HL-60/S4 treated with retinoic acid at 250 ng/mL for 4 days and 3 days (cell line): ENCODE measurements around the gene RAD51B.

ENCODE experiments used
- in situ Hi-C: fragments of 300-500 bp; cut with MboI; formaldehyde crosslinking; loops from 2 replicates; pipeline ENCODE4 v1.7.0; 2022; ENCODE audit warnings: low sequenced_read_pairs

Gene RAD51B

DNA sequence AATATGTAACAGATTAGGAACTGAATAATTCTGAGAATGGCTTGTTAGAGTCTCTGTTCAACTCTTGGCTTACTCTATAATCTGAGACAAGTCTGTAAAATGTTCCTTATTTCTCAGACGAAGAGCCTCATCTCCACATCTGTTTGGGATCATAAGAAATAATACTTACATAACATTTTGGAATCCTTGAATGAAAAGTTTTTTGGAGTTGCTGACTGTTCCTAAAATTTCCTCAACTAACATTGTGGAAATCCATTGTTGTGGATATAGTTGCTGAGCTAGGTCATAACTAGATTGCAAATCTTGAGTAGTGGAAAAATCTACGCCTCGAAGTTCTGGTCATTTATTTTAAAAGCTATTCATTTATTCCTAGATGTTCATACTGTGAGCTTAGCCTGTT lies 570.4 kb downstream of the RAD51B start:
- in situ Hi-C loops = no loop called here

DNA sequence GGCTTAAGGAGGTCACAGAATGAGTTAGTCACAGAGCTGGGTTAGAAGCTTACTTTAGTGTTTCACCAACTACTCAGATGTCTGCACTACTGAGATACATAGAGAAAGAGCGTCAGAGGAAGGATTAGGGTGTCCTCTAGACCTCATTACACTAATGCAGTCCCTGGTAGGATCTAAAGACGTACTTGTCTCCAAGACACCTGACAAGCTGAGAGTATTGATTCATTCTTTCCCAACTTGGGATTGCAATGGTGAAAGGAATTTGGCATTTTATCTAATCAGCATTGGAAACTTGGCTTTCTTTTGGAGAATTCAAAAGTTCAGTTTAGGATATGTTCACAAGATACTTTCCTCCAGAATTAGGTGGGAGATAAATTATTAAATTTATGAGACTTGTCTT lies 571.2 kb downstream of the RAD51B start:
- in situ Hi-C loops = no loop called here

DNA sequence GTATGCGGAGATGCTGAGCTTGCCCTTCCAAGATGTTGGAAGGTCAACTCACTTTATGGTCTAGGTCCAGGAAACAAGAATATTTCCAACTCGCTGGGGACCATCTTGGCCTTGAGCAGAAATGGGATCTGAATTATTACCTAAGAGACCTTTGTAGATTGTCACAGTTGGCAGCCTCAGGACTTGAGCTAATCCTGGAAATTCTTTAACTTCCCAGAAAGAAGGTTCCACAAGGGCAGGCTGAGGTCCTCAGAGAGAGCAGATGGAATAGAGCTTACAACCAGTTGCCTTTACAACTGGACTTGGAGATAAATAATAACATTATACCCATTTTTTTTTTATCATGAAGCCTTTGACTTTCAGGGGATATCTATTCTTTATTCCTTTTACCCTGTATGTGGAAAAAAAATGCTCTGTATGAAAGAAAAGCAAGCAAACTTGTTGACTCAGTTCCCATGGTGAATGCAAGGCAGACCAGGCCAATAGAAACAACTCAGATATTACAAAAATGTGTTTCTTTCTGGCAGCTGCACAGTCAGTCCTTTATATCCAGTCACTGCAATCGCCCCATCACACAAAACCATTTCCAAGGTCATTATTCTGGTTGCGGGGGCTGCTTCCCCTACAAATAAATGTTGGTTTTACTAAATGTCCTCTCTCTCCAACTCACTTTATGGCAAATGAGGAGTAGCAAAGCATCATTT lies 571.9 kb downstream of the RAD51B start:
- in situ Hi-C loops = no loop called here

DNA sequence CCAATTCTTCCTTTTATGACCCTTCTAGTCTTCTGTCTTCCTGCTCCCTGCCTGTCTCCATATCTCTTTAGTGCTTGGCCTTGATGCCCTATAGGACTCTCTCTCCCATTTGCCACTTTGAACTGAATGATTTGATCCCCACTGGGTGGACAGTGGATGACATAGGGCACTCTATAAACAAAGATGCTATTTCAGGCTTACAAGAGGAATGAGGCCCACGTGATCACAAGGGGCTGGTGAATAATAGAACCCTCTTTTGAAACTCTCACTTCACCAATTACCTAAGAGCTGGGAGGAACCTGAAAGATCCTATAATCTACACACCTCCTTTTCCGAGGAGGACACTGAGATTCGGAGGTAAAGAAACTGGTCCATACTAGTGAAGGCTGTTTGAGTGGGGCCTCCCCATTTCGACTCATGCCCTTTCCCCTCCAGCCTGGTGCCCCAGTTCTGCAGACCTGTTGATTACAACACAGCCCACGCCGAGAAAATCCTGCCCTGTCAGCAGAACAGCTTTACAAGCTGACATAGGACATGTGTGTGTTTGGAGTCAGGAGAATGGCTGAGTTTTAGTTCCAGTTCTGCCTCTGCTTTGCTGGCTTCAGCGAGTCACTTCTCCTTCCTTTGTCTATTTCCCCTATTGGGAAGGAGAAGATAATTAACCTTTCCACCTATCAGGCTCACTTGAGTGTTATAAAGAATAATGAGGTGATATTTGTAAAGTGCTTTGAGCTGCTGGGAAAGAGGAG lies 573.0 kb downstream of the RAD51B start:
- in situ Hi-C loops = no loop called here

DNA sequence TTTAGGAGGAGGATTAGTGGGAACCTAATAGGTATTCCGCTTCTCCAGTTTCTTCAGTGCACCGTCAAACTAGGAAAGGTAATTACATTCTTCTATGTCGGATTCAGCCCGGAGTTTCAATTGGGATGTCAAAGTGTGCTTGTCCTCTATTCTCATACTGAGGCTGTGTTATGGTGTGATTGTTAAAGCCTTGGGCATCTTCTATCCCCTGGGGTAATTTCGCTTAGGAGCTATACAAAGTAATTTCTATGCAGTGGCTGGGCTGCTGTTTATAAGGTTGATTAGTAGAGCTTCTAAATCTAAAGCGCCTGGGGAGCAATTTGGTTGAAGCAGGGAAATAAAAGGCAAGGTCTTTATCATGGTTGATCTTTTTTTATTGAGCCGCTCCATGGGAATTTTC lies 573.7 kb downstream of the RAD51B start:
- in situ Hi-C loops = no loop called here

DNA sequence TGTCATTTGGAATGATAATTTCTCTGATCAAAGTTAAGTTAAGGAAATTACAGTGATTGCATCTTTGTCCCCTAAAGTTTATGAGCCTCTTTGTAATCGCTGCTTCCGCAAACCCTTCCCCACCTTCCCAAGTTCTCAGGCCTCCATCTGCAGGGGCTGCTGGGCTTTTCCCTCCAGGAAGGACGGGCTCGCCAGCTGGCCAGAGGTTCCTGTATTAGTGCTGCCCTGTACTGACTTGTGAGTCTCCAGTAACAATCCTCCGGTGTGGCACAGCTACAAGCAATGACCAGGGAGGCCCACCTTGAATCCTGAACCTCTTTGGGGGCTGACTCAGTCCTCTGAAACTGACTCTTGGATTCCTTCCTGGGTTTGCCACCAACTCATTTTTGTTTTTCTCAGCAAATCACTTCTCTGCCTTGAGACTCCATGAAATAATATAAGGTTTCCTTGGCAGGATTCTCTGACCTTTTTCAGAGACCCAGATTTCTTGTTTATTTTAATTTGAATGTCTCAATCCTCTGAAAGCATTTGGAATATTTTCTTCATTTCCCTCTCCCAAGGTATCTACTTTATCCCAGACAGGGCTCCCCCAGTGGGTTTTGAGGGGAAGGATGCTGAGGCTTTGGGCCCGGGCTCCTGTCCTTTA lies 574.7 kb downstream of the RAD51B start:
- in situ Hi-C loops = no loop called here

DNA sequence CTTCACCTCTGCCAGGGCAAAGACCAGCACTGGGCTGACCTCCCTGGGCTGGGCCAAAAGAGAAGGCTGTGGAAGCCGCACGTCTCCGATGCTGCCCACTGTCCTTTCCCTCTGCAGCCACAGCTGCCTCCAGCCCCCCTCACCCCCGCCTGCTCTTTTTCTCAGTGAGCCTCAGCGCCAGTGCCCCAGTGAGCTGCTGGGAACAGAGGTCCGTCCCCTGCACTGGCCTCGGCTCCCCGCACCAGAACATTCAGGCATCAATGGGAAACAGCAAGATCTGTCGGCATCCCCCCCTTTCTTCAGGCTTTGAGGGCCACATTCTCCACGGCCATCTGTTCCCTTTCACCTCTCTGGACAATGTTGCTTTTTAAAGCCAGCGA lies 575.2 kb downstream of the RAD51B start:
- in situ Hi-C loops = no loop called here

DNA sequence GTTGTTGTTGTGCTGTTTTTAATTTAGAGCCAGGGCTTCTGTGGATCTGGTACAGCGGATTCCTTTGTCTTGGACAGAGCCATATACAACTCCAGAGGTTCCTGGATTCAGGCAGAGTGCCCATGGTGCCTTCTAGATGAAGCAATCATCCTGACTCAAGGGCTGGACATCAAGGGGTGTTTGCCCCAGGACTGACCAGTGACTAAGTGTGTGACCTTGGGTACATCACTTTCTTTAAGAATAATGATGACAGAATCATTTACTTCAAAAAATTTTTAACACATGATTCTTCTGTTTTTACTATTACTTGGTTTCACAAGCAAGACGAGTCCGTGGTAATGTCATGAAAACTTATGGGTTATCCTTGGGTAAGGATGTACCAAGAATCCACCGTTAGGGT lies 576.0 kb downstream of the RAD51B start:
- in situ Hi-C loops = no loop called here

DNA sequence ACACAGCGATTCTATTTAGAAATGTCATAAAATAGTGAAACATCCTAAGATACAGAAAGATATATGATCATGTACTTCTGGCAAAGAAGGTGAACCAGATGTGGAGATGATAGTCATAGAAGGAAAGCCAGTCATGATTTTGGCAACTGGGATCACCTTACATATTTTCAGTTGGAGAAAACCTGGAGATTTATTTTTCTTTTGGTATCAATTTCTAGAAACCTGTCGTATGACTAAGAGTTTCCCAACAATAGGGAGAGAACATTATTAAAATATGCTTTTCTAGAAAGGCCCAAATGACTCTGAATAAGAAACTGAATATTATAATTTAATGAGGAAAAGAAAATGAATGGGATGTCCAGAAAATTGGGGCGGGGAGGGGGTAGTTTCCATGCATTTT lies 576.9 kb downstream of the RAD51B start:
- in situ Hi-C loops = no loop called here

DNA sequence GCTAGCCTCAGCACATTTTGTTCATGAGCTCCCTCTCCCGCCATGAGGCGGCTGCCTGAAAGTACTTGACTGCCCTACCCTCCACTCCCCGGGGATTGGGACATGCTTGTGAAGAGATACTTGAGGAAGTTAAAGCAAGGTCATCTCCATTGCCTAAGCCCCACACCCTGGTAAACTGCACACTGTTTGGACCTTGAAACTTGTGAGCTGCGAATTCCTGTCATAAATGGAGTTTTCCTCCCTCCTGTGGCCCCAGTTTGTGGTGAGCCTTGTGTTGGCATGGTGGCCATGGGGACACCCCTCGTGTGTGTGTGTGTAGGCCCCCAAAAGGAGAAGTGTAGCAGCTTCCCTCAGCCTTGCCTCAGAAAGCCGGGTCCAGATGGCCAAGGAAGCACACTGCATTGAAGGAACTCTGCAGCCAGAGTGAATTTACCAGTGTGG lies 577.8 kb downstream of the RAD51B start:
- in situ Hi-C loops = no loop called here

DNA sequence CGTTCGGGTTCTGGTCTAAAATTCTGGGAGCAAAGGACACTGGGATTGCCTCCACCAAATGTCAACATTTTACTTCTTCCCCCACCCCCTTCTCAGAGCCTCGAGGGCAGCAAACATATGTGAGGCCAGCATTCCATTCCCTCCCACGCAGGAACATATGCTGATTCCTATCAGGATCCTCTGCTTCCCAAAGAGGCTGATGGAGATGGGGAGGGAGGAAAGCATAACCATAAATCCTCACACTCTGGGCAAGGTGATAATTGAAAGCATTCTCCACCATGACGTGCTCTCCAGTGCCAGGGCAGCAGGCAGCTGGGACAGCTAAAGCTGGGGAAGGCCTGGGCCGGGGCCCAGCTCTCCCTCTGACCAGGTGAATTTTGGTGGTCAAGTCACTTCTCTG lies 578.2 kb downstream of the RAD51B start:
- in situ Hi-C loops = no loop called here

DNA sequence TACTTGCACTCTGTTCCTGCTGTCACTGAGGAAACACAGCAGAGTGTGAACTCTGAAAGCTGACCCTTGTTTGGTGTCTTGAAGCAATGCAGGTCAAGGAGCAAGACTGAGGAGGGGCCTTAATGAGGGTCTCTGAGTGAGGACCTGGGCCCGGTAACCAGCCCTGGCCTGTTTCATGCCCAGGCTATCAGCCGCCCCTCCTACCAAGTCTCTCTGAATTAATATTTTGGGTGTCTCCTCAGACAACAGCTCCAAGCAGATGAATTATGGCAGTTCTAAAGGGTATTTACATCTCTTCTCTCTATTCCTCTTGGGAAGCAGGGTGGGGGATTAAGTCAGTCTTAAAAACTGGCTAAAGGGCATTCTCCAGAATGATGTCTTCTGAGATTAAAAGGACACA lies 578.8 kb downstream of the RAD51B start:
- in situ Hi-C loops = no loop called here

DNA sequence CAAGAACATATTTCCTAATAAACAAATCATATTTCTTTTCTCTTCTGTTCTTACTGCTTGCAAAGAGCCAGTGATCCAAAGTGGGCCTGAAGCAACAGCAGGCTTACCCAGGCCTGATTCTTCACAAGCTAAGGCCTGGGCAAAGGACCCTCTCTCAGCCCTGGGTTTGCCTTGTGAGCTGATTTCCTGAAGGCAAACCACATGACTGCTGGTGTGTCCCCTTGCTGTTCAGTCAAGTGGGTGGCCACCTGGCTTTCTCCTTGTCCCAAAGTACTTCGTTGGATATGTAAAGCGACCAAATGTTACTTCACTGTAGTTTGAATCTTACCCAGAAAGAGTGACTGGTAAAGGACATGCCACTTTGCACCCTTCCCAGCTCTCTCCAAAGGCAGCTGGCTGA lies 580.4 kb downstream of the RAD51B start:
- in situ Hi-C loops = no loop called here

DNA sequence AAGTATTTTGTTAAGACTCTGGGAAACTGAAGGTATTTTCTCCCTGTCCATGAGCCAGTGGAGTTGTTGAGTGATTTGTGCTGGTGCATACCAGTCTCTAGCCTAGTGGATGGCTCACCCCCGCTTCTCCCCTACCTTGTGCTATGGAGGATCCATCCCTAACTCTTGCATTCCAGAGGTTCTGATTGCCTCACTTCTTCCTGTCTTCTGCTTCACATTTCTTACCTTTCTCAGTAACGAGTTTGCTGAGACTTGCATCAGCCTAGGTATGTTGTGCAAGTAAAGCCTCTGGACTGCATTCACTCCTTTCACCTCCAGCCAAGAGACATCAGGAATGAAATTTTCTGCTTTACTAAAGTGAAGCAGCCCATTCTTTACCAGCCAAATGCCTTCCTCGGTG lies 581.7 kb downstream of the RAD51B start:
- in situ Hi-C loops = no loop called here

DNA sequence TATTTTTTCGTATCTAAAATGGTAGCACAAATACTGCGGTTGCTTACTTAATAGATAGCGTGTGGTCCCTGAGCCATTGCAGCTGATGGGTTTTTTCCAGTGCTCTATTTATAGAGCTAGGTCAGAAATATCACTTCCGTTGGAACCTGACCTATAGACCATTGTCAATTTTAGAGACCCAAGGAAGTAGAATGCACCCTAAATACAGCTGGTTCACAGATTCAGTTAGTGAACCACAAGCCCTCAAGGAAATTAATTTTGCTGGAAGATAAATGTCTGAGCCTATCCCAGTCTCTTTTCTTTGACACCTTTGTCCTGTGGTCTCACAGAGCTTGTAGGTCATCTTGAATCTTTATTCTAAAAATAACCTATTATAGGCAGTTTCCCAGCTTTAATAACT lies 582.3 kb downstream of the RAD51B start:
- in situ Hi-C loops = no loop called here

DNA sequence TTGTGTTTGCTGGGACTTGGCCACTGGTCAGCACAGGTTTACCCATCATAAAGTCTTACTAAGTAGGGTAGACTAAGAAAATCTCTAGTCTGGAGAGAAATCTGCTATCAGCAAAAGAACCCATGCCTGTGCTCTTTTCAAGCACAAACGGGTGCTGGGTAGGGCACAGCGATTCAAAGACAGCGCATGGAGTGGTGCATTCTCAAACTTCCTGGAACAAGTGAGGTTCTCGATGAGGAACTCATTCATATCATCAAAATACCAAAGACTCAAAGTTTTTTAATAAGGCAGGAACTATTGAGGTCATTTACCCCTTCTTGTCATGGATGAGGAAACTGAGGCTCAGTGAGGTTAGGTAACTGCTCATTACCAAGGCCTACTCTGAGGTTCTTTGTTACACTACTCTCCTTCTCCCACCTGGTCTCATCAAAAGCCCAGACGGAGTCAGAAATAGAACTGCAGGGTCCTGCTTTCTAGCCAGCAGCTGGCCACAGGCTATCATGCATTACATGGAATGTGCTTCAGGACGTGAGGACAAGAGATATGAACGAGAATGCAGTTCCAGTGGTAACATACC lies 583.0 kb downstream of the RAD51B start:
- in situ Hi-C loops = no loop called here

DNA sequence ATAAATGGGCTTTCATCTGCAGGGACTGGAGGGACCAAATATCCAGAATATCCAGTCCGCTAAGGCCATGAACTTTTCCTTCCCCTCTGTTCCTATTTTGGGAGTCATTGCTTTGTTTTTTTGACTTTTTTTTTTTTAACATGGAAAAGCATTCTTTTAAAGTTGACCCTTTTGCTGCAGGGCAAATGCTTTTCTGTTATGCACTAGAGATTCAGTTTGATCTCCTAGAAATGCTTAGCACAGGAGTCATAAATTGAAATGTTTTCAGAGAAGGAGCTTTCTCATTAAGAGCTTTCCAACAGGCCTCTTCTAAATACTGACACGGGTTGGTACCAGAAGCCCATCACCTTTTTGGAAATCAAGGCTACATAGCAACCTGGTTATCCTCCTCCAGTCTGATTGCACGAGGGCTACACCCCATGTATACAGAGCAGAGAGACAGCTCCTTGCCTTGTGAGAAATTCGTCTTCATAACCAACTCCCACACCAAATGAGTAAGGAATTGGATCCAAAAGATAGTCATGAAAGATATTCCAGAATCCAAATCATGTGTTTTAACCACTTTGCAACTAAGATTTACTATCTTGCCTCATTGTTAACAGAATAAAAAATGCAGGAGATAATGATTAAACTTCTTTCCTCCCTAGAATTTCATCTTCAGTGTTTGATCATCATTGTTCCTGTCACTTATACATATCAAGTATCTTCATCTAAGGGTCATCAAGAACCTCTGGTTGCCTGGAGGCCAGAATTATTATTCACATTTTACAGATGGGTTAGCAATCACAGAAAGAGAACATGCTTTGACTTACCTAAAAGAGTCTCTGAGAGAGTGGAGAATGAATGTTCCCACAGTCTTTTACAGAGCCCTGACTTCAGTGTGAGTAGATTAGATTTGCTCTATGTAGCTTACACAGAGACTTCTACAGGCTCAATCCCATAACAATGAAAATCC lies 583.9 kb downstream of the RAD51B start:
- in situ Hi-C loops = no loop called here

DNA sequence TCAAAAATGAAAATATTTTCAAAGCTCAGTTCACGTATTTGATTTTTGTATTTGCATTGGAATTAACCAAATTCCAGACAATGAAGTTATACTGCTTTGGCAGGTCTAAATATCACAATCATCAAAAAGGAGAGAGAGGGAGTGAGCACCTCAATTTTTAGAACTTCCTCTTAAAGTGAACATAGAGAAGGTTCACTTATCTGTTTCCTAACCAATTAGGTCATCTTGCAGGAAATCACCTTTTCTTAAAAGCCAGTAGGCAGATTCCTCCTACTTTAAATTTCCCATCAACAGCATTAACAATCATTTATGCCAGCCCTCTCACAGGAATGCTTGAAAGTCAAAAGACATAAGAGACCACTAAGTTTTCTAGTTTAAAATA lies 584.6 kb downstream of the RAD51B start:
- in situ Hi-C loops = no loop called here

DNA sequence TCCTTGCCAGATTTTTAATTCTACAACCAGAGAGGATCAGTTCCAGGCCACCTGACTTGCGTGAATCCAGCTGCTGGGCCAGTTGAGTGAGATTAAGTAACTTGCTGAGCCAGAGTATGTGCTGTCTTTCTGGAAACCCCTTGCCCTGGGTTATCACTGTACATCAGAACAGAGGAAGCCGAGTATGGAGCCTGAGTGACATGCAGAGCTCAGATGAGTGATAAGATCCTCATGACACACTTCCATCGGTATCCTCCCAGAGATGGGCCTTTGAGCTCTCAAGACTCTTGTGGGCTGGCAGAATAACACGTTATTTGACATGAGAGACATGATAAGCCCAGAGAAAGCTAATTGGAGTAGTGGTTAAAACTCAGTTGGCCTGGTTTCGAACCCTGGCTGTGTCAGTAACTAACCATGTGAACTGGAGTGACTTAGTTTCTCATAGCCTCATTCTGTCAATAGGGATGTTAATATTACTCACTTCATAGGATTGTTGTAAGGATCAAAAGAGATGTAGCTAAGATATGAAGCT lies 585.1 kb downstream of the RAD51B start:
- in situ Hi-C loops = no loop called here

DNA sequence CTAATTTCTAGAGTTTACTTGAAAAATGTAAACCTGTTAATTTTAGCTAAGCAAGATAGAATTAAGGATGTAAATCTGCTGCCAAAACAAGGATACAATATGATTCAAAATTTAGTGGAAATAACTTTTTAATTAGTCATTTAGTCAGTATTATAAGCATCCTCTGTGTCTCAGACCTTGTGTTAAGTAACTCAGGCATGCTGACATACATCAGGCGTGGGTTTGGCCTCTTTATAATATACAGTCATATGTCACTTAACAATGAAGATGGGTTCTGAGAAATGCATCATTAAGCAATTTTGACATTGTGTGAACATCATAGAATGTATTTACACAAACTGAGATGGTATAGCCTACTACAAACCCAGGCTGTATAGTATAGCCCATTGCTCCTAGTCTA lies 586.4 kb downstream of the RAD51B start:
- in situ Hi-C loops = no loop called here

DNA sequence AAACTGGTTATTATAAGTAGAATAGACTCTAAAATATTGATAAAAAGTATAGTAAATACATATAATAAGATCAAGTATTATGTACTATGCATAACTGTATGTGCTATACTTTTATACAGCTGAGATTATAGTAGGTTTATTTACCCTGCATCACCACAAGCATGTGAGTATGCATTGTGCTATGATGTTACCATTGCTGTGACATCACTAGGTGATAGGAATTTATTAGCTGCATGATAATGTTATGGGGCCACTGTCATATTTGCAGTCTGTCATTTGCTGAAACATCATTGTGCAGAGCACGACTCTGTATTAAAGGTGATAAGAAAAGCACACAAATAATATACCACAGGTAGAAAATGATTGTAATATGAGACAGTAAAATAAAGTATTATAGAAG lies 587.7 kb downstream of the RAD51B start:
- in situ Hi-C loops = no loop called here
